HG03097 (cell line): ENCODE measurements around the gene TEAD4.

Source experiments
- ATAC-seq: cut with Tn5 transposase; IDR thresholded peaks from one replicate; pipeline ENCODE4 v1.9.1; 2021; ENCODE audit not compliant: unreplicated experiment, low FRiP score

TEAD4 gene

DNA sequence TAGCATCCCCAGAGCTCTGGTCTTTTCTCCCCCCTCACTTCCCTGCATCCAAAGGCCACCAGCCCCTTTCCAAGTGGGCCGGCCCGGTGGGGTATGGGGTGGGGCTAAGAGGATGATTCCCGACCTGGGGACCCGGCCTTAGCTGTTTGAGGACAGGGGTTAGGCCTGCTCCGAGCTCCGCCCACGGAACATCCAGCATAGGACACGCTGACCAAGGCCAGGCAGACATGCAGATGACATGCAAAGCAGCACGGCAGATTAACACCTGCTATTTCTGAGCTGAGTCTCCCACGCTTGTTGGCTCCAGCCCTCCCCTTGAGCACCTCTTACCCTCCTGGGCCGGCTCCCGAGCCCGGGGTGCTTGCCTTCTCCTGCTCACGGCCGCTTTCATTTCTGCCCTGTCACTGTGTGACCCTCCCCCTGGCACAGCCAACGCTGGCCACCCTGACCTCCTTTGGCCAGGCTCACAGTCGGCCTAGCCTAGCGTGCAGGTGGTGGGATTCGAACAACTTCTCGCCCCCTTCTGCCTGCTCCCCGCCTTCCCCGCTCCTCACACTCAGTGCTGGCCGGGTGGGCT lies 40.2 kb downstream of the TEAD4 start:
- ATAC-seq, result no peak

DNA sequence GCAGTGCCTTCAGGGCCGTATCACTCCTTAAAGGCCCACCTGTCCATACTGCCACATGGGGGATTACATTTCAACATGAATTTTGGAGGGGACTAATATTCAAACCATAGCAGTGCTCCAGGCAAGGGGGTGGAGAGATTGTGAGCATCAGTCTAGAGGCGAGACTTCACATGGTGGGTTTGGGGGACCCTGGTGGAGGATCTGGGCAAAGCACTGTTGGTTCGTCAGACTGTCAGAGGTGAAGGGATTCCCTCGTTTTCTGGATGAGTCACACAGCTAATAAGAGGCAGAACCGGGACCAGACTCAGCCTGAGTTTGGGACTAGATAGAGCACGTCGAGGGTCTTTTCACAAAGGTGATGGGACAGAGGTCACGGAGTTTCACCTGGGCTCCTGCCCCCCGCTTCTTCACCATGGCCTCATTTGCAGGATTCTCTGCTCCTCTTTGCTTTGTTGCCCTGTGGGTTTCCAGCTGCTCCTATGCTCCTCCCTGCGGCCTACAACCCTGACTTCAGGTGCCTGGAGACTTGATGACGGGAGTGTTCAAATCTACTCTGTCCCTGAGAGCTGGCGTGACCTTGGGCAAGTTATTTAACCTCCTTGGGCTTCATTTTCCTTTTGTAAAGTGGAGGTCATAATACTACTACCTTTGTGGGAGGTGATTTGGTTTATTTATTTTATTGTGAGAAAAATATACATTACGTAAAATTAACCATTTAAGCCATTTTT lies 41.5 kb downstream of the TEAD4 start:
- no peak for ATAC-seq

DNA sequence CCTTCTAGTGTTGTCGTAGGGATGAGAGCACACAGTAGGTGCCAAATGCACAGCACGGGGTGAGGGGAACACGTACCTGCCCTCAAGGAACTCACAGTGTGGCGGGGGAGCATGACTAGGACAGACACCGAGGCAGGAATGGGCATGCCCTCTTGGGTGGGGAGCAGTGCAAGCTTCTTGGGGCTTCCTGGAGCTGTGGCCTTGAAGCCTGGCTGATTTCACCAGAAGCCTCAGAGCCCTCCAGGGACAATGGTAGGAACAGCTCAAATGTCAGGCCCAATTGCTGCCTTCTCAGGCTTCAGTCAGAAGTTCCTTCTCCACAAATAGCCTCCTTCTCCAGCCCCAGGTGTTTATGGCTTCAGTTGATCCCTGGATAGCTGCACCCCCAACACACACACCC lies 43.4 kb downstream of the TEAD4 start:
- no peak for ATAC-seq

DNA sequence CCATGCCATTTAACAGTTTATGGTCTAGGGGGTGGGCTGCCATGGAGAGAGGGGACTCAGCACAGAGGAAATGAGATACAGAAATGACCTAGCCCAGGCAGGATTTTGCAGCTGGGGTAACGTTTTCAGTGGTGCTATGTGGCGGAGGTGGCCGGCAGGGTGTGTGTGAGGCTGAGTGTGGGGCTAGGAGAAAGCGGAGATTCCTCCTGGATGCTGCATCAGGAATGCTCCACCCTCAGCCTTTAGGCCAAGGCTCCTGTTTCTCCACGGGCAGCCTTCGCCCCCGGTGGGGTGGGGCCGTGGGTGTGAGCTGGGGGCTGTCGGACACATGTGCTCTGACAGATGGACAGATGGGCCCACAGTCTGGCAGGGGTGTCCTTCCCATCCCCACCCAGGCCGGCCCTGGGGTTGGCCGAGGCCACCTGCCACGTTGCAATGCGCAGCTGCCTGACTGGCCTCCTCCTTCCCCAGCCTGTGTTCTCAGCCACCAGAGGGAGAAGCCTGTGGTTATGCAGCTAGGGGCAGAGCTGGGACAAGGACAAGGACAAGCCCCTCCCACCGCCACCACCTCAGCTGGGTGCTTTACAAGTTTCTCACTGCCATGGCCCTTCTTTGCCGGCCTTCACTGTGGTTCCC lies 44.3 kb downstream of the TEAD4 start:
- ATAC-seq, result no peak

DNA sequence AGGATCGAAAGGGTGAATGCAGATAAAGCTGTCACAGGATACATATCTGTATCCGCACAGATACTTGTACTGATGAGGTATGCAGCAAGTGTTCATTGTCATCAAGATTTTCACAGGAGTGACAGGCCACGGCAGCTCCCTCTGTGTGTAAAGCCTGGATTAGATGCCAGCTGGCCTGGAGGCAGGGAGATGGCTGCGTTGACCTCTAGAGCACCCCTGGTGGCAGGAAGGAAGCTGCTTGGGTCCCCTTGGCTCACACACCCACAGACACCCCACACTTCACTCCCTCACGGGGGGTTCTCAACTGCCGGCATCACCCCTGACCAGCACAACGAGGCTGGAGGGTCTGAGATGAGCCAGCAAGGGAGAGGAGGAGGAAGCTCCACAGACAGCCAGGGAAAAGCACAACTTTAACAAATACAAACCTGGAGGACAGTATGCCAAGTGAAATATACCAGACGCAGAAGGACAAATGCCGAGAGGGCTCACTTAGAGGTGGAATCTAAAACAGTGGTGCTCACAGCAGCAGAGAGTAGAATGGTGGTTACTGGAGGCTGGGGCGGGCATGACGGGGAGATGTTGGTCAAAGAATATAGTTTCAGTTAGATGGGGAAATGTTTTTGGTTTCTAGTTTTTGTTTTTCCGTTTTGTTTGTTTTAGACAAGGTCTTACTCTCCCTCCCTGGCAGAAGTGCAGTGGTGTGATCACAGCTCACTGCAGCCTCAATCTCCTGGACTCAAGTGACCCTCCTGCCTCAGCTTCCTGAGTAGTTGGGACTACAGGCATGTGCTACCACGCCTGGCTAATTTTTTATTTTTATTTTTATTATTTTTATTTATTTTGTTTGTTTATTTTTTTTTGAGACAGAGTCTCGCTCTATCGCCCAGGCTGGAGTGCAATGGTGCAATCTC lies 45.7 kb downstream of the TEAD4 start:
- ATAC-seq, result no peak

DNA sequence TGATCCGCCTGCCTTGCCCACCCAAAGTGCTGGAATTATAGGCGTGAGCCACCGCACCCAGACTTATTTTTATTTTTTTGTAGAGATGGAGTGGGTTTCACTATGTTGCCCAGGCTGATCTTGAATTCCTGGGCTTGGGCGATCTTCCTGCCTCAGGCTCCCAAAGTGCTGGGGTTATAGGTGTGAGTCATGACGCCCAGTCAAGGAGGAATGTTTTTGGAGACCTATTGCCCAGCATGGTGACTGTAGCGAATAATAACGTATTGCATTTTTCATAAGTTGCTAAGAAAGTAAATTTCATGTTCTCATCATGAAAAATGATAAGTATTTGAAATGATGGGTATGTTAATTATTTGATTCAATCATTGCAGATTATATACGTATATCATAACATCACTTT lies 46.5 kb downstream of the TEAD4 start:
- ATAC-seq, result no peak

DNA sequence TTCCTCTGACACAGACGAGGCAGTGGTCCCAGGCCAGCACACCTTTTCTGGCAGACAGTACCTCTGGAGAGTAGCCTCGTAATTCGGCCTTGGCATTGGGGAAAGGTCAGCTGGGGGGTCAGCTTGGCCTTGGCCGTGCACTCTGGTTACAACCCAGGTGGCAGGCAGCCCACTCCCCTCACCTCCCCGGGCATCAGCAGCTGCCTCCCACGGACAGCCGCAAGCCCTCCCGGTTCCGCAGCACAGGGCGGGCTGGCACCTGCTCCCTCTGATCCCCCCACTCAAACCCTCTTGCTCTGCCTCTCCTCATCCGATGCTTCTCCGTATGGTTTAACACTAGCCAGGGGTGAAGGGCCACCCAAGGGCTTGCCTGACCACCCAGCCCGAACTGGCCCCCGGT lies 50.6 kb downstream of the TEAD4 start:
- no peak for ATAC-seq

DNA sequence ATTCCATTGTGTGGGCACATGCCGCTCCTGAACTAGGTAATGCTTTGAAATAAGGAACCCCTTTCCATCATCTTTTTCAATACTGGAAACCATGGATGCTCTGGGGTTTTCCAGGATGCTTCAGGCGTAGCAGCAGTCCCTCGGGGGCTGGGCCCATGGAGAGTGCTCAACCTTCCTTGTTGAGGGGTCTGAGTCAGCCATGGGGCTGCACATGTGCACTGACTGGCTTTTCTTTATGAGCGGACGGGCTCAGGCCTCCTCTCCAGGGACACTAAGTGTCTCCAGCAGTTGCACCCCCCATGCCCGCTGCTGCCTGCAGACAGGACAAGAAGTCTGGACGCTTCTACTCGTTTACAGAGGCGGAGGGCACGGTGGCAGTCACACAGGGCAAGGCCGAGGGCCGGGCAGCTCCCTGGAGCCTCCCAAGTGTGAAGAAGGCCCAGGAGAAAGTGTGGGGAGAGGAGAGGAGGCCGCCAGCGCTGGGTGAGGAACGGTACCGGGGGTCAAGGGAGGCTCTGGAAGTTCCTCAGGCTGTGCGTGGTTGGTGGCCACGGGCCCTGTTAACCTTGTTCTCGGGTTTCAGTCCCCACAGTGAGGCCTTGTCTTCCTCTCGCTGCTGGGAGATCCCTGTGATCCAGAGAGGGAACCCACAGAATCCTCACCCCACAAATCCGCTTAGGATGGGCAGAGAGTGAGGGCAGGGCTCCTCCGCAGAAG lies 51.2 kb downstream of the TEAD4 start:
- no peak for ATAC-seq

DNA sequence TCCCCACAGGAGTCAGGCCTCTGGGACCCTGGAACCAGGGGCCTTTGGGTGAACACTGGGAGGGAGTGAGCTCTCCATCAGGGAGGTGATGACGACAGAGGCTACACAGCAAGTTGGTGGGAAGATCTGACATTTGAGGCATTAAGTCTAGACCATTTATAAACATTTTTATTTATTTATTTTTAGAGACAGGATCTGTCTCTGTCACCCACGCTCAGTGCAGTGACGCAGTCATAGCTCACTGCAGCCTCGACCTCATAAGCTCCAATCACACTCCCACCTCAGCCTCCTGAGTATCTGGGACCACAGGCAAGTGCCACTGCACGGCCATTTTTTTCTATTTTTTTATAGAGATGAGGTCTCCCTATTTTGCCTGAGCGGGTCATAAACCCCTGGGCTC lies 53.6 kb downstream of the TEAD4 start:
- no peak for ATAC-seq

DNA sequence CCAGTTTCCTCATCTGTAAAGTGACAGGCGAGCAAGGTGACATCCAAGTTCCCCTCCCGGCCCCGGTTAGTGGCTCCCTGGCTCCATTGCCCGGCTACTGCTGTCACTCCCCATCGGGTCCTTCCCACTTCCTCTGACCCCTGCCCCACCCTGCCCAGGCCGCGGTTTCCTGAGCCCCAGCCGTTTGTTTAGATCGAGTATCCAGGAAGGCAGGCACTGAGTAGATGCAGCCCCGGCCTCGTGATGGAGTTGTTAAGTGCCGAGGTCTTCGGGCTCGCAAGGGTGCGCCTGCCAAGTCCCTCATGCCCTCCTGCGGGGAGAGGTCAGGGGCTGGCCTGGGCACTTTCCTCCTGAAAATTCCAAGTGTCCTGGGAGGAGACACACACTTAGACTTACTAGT lies 55.4 kb downstream of the TEAD4 start:
- no peak for ATAC-seq

DNA sequence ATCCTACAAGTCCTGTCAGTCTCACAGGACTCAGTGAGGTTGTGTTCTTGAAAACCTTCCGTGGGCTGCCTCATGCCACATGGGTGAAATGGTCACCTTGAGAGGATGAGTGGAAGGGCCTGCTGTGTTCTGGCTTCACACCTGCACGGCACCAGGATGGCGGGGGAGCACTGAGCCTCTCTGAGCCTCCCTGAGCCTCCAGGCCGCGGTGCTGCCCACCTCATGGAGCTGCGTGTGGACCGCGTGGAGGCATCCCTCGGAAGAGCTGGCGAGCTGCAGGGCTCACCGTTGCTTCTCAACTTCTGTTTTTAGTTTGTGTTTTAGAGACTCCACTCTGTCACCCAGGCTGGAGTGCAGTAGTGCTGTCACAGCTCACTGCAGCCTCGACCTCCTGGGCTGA lies 56.2 kb downstream of the TEAD4 start:
- no peak for ATAC-seq

DNA sequence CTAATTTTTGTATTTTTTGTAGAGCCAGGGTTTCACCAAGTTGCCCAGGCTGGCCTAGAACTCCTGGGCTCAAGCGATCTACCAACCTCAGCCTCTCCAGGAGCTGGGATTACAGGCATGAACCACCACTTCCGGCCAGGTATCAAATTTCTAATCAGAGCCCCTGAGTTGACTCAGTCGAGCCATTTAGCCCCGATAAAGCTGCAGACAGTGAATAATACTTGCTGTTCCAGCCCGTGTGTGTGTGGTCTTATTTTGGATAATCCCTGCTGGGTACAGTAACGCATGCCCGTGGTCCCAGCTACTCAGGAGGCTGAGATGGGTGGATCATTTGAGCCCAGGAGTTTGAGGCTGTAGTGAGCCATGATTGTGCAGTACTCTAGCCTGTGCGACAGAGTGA lies 57.0 kb downstream of the TEAD4 start:
- no peak for ATAC-seq

DNA sequence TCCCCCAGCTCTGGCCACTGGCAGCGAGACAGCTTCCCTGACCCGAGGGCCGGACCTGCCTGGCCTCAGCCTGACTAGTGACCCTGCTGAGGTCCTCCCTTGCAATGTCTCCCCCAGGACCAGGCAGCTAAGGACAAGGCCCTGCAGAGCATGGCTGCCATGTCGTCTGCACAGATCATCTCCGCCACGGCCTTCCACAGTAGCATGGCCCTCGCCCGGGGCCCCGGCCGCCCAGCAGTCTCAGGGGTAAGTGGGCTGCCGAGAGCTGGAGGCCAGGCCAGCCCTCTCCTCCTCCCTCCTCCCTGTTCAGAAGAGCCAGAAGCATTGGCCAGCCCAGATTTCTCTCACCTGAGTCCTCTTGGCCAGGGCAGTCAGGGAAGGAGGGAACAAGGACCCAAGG lies 58.1 kb downstream of the TEAD4 start:
- no peak for ATAC-seq

DNA sequence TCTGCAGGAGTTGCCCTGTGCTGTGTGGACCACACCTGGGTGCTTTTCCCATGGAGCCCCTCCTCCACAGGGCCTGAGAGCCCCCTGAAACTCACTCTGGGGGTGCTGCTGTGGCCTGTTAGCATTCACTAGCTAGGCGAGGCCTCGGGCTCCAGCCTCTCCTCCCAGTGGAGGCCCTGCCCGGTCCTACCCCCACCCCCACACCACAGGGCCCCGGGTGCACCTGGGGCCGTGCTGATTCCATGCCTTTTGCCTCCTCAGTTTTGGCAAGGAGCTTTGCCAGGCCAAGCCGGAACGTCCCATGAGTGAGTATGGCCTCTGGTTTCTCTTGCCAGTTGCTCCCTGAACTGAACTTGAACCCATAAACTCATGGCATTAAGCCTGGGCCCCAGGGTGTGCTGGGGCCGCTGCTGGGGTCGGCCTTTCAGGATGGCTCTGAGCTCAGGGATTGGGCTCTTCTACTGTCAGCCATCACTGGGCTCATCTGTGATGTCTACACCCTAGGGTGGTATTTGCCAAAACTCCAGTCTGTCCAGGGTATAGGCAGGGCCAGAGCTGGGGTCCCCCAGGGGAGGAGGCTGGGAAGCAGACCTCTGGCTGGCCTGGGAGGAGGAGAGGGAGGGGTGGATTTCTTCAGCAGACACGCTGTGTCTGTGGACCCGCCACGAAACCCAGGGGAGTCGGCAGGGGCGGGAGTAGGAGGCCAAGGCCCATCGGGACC lies 59.2 kb downstream of the TEAD4 start:
- ATAC-seq, result no peak

DNA sequence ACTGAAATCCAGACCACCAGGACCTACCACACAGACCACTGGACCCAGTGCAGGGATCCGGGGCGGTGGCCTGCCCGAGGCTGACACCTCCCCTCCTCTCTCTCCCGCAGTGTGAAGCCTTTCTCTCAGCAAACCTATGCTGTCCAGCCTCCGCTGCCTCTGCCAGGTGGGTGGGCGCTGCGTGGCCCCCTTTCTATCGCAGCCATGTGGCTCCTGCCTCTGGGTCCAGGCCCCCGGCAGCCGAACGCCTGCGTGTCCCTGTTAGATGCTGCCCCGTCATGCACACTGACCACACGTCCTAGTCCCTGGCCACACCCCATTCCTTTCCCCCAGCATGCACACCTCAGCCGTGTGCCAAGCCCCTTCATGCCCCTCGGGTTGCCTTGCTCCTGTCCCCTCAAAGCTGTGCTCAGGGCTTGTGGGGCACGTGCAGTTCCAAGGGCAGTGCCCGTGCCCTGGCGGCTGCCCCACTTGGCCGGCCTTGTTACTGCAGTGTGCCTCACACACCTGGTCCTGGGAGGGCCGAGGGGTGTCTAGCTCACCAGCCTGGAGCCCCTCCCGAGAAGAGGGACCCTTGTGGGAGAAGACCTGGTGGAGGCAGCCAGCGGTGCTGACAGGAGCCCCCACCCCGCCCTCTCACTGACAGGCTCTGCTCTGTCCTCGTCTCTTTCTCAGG lies 59.9 kb downstream of the TEAD4 start:
- ATAC-seq, result no peak

DNA sequence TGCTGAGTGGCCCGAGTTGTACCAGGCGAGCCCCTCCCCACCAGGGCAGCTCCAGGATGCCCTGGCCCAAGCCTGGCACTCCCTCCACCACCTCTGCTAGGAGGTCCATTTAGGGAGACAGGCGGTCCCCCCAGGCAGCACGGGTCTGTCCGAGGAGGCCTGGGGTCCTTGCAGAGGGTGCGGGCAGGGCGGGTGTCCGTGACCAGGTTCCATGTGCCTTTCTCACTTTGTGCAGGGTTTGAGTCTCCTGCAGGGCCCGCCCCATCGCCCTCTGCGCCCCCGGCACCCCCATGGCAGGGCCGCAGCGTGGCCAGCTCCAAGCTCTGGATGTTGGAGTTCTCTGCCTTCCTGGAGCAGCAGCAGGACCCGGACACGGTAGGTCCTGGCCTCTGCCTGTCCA lies 61.2 kb downstream of the TEAD4 start:
- ATAC-seq, result no peak

DNA sequence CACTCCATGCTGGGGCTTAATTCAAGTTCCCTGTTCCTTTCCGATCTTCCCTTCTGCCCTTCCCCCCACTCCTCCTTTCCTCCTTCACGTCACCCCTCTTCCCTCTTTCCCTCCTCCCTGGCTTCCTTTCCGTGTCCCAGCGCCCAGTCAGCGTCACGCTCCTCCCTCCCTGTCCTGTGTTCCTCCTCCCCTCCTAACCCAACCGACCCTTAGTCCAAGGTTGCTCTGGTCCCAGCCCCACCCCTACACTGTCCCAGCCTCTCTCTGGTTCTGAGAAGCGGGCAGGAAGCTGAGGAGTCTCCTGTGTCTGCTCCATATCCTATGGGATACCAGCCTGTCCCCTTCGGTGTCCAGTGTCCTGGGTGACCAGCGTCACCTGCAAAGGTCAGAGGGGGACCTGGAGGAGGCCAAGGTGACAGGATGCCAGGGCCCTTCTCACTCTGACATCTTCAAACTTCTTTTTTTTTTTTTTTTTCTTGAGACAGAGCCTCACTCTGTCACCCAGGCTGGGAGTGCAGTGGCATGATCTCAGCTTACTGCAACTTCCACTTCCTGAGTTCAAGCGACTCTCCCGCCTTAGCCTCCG lies 61.7 kb downstream of the TEAD4 start:
- no peak for ATAC-seq

DNA sequence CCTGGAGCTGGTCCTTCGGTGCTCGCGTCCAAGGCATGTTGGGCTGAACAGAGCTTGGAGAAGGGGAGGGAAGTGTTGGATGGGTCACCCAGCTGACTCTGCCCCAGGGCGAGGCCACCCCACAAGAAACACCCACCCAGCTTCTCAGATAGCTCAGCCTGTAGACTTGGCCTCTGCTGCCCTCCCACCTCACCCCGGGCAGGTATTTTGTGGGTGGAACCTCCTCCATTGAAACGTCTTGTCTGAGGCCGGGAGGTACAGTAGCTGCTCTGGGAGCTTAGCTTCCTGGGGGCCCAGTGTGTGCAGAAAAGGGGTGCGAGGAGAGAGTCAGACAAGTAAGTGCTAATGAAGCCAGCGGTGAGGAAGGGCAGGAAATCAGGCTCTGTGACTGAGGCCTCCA lies 63.2 kb downstream of the TEAD4 start:
- ATAC-seq, result no peak

DNA sequence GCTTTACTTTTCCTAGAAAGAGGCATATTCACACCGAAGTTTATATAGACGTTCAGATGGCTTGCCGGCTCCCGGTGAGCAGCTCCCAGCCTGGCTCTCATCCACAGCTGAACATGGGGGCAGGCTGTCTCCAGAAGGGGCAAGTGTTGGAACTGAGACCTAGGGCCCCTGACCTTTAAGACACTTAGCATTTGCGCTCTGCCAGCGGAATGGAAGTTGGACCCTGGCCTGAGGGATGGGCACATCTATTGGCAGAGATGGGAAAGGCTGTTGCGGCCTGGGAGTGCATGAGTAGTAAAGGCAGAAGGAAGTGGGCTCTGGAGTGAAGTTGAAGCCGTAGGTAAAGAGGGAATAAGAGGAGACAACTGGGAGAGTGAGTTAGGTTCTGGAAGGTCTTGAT lies 63.8 kb downstream of the TEAD4 start:
- no peak for ATAC-seq
